HG03460 (cell line): ENCODE results near the gene CCR2.

Experiments used
- ATAC-seq: cut with Tn5 transposase; IDR thresholded peaks from one replicate; pipeline ENCODE4 v1.9.1; 2021; ENCODE audit not compliant: unreplicated experiment

The CCR2 gene

GRCh38 chr3:46354478-46354877 lies 567 bp downstream of the CCR2 start:
- ATAC-seq: no peak

GRCh38 chr3:46354984-46355383 lies 1.1 kb downstream of the CCR2 start:
- ATAC-seq: no peak

- no peak for ATAC-seq
Observed at GRCh38 chr3:46356276-46356675, 2.4 kb downstream of the CCR2 start.

GRCh38 chr3:46356909-46357308 lies 3.0 kb downstream of the CCR2 start:
- no peak for ATAC-seq

GRCh38 chr3:46358466-46358865 lies 4.6 kb downstream of the CCR2 start:
- no peak for ATAC-seq

GRCh38 chr3:46359733-46360493 lies 6.0 kb downstream of the CCR2 start:
- ATAC-seq: no peak

- ATAC-seq: no peak
Observed at GRCh38 chr3:46360907-46361306, 7.0 kb downstream of the CCR2 start.

GRCh38 chr3:46361408-46362283 lies 7.7 kb downstream of the CCR2 start:
- ATAC-seq: no peak

GRCh38 chr3:46365041-46365440 lies 11.1 kb downstream of the CCR2 start:
- ATAC-seq: no peak

- ATAC-seq: no peak
Observed at GRCh38 chr3:46365737-46366524, 12.0 kb downstream of the CCR2 start.

- ATAC-seq: no peak
Observed at GRCh38 chr3:46367811-46368210, 13.9 kb downstream of the CCR2 start.

GRCh38 chr3:46368569-46368968 lies 14.7 kb downstream of the CCR2 start:
- no peak for ATAC-seq

GRCh38 chr3:46369151-46369550 lies 15.2 kb downstream of the CCR2 start:
- no peak for ATAC-seq

- ATAC-seq: no peak
Observed at GRCh38 chr3:46369675-46370132, 15.8 kb downstream of the CCR2 start.

GRCh38 chr3:46370839-46371518 lies 17.1 kb downstream of the CCR2 start, which contains the start of gene CCR5:
TSS of gene CCR5 (plus strand) at chr3:46370946. CDS start at chr3:46372903, 1,957 bp downstream.
- no peak for ATAC-seq

GRCh38 chr3:46371519-46372340 lies 17.8 kb downstream of the CCR2 start:
- ATAC-seq: no peak

- ATAC-seq: no peak
Observed at GRCh38 chr3:46372492-46373359, 18.8 kb downstream of the CCR2 start.

- ATAC-seq: no peak
Observed at GRCh38 chr3:46374755-46375154, 20.8 kb downstream of the CCR2 start.

GRCh38 chr3:46375218-46375617 lies 21.3 kb downstream of the CCR2 start:
- no peak for ATAC-seq
